Peyer's patch (tissue), 4 donors: ENCODE results near the gene CREB3L4.

Experiments
- CTCF ChIP-seq, 6 experiments: fragments of 450-650 bp in 4 of 6; fragments of 200-600 bp in 2 of 6; sonication (generic) in 1 of 6; IDR thresholded peaks; one replicate each; pipeline ENCODE4 v1.5.1; 2017 to 2019; ENCODE audit warnings: antibody characterized with exemption in 6 of 6, mild to moderate bottlenecking in 3 of 6, moderate library complexity in 1 of 6
- POLR2A ChIP-seq, 2 donors: fragments of 450-650 bp; IDR thresholded peaks; one replicate each; pipeline ENCODE4 v1.5.1; 2017; ENCODE audit warnings: antibody characterized with exemption in 2 of 2, mild to moderate bottlenecking in 2 of 2, moderate library complexity in 2 of 2

- TF ChIP-seq POLR2A (IDR thresholded peaks at IDR 0.05) = no peak
- TF ChIP-seq CTCF (IDR thresholded peaks at IDR 0.05) = no peak
Observed at GRCh38 chr1:153928791-153929341, 38.8 kb upstream of the CREB3L4 start.
